DND-41 (cell line): ENCODE measurements around the gene SCAPER.

Experiments used
- ATAC-seq: fragments of 200-7000 bp; cut with Tn5 transposase; 3 replicates; pipeline ENCODE4 v1.9.1; 2021; ENCODE audit warnings: low read depth; ENCODE audit not compliant: insufficient read depth
- DNase-seq: peaks from one replicate; pipeline ENCODE4 v3.0.0-alpha.2; 2020
- H2AFZ ChIP-seq: 2 replicates; pipeline ENCODE4 v1.6.0; 2012; ENCODE audit warnings: low read depth, low read length
- H3K27ac ChIP-seq: 2 replicates; pipeline ENCODE4 v1.5.1; 2012; ENCODE audit warnings: low read length, inconsistent platforms
- H3K27me3 ChIP-seq: fragments of 200-600 bp; sonication (generic); 2 replicates; pipeline ENCODE4 v1.6.0; 2012; ENCODE audit warnings: low read length, mild to moderate bottlenecking, inconsistent platforms; ENCODE audit not compliant: insufficient read depth, poor library complexity
- H3K36me3 ChIP-seq: 2 replicates; pipeline ENCODE4 v1.5.1; 2012; ENCODE audit warnings: low read length, inconsistent platforms; ENCODE audit not compliant: insufficient read depth
- H3K4me1 ChIP-seq: 2 replicates; pipeline ENCODE4 v1.5.1; 2012; ENCODE audit warnings: mild to moderate bottlenecking, low read length; ENCODE audit not compliant: insufficient read depth
- H3K4me2 ChIP-seq: 2 replicates; pipeline ENCODE4 v1.6.0; 2012; ENCODE audit warnings: mild to moderate bottlenecking, moderate library complexity, low read length, inconsistent platforms; ENCODE audit not compliant: insufficient read depth
- H3K4me3 ChIP-seq, 2 experiments: fragments of 200-600 bp in 1 of 2; shearing (Covaris generic) in 1 of 2; 2 replicates each; pipeline ENCODE4 v1.5.1; 2012 to 2016; ENCODE audit warnings: inconsistent platforms in 2 of 2, low read length in 2 of 2, mild to moderate bottlenecking in 2 of 2, low read depth in 1 of 2, moderate library complexity in 1 of 2
- H3K79me2 ChIP-seq: 2 replicates; pipeline ENCODE4 v1.6.0; 2012; ENCODE audit warnings: low read length, inconsistent platforms; ENCODE audit not compliant: insufficient read depth
- H3K9ac ChIP-seq: 2 replicates; pipeline ENCODE4 v1.6.0; 2012; ENCODE audit warnings: low read depth, mild to moderate bottlenecking, inconsistent platforms, low read length, moderate library complexity
- H3K9me3 ChIP-seq: 2 replicates; pipeline ENCODE4 v1.5.1; 2012; ENCODE audit warnings: low read length, moderate library complexity, mild to moderate bottlenecking, inconsistent platforms; ENCODE audit not compliant: insufficient read depth, severe bottlenecking
- H4K20me1 ChIP-seq: 2 replicates; pipeline ENCODE4 v1.6.0; 2012; ENCODE audit warnings: low read length; ENCODE audit not compliant: insufficient read depth
- CTCF ChIP-seq: IDR thresholded peaks from 2 replicates; pipeline ENCODE4 v1.5.1; 2012; ENCODE audit warnings: borderline replicate concordance, low read length, moderate library complexity, mild to moderate bottlenecking; ENCODE audit not compliant: poor library complexity, severe bottlenecking; ENCODE audit errors: extremely low read depth
- EZH2 ChIP-seq: IDR thresholded peaks from 3 replicates; pipeline ENCODE4 v1.6.1; 2012; ENCODE audit warnings: borderline replicate concordance, low read depth, mild to moderate bottlenecking, moderate library complexity, low read length, inconsistent platforms; ENCODE audit not compliant: severe bottlenecking

Gene SCAPER

GRCh38 chr15:76336254-76337058, 568.7 kb downstream of the SCAPER start, which contains the start of gene ISL2:
TSS of gene ISL2 (plus strand) at chr15:76336773. CDS start at chr15:76336884, 111 bp downstream.
- Histone ChIP-seq H2AFZ (no peak within 1 kb of the TSS), H3K27me3 (peaks cover 3% of the 10 kb centered on the region), H3K36me3 (no peaks in the 10 kb centered on the region), H3K79me2 (no peaks in the 10 kb centered on the region), H3K4me2 (no peak within 1 kb of the TSS), H3K9me3 (no peaks in the 10 kb centered on the region), H3K9ac (no peak within 1 kb of the TSS), H3K27ac (no peak within 1 kb of the TSS), H4K20me1 (no peaks in the 10 kb centered on the region), H3K4me3 (no peak within 1 kb of the TSS), H3K4me1 (no peaks in the 10 kb centered on the region)
- no peak for DNase-seq
- no peak for TF ChIP-seq EZH2
- TF ChIP-seq CTCF, result no peak
- no peak for ATAC-seq

DNA sequence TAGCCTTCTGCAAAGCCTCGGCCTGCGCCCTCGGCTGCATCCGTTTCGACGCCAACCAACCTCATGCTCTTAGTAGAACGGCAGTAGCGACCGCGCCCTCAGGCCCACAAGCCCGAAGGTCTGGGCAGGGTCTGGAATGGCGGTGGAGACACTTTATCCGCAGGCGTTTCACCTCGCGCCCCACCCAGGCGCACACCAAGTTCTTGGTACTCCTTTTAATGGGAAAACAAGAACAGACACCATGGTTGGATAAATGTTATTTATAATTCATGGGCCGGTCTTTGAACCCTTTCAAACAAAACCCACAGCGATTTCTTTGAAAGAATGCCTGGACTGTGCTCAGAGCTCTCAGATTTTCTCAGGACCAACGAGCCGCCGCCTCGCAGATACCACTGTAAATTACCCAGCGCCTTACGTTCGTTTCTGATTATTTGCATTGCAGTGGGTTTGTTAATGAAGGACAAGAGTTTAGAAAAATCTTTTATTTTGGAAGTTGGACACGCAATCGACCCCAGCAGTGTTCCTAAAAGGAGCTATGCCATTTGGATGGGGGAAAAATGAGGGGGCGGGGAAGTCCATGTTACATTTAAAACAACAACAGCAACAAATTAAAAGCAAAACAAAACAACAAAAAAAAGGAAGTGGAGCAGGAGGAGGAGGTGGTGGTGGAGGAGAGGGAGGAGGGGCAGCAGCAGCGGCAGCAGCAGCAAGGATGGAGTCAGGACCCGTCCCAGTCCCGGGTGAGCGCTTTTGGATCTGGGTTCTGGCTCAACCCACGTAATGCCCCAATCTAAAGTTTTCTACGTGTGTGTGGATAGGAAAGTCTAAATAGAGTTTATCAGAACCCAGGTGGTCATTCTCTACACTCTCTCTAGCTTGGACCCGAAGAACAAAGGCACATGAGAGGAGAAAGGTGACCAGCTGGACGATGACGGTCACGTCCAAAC, 569.6 kb downstream of the SCAPER start:
- DNase-seq (no peak), ATAC-seq (no peak)
- Histone ChIP-seq H3K27ac (no peak overlapping the region), H3K9ac (no peak overlapping the region), H3K4me2 (no peak overlapping the region), H3K4me3 (no peak overlapping the region), H3K79me2 (no peaks in the 10 kb centered on the region), H3K27me3 (peaks cover 3% of the 10 kb centered on the region), H2AFZ (no peak overlapping the region), H3K4me1 (no peaks in the 10 kb centered on the region), H4K20me1 (no peaks in the 10 kb centered on the region), H3K36me3 (no peaks in the 10 kb centered on the region), H3K9me3 (no peaks in the 10 kb centered on the region)
- TF ChIP-seq CTCF, result no peak
- TF ChIP-seq EZH2, result no peak

DNA sequence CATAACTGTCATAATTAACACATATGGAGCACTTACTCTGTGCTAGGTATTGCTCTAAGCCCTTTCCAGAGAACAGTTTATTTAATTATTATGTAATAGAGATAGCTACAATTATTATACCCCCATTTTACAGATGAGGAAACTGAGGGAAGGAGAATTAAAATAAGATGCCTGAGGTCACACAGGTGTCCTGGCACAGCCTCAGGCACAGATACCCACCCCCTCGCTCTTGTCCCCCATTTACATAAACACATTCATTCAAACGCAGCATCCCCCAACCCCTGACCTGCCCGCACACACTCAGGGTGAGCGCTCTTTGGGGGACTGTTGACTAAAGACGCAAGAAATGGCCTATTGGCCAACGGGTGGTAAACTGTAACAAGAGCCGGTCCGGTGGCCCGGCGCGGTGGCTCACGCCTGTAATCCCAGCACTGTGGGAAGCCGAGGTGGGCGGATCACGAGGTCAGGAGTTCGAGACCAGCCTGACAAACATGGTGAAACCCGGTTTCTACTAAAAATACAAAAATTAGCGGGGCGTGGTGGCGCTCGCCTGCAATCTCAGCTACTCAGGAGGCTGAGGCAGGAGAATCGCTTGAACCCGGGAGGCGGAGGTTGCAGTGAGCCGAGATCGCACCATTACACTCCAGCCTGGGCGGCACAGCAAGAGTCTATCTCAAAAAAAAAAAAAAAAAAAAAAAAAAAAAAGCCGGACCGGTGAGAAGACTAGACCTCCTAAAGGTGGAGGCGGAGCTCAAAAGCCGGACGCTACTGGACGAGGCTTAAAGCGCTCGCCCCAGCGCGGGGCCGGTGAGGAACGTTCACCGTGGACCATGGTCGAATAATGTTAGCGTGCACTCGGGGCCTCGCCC, 570.5 kb downstream of the SCAPER start:
- Histone ChIP-seq H3K9ac (no peak overlapping the region), H3K4me2 (no peak overlapping the region), H3K27ac (no peak overlapping the region), H3K79me2 (no peaks in the 10 kb centered on the region), H4K20me1 (no peaks in the 10 kb centered on the region), H3K36me3 (no peaks in the 10 kb centered on the region), H3K4me1 (no peaks in the 10 kb centered on the region), H3K9me3 (no peaks in the 10 kb centered on the region), H2AFZ (no peak overlapping the region), H3K4me3 (no peak overlapping the region), H3K27me3 (peaks cover 2% of the 10 kb centered on the region)
- ATAC-seq (no peak), DNase-seq (no peak)
- TF ChIP-seq CTCF (no peak), EZH2 (no peak)
